Retinal pigment epithelial cell (primary cell): Measurements from ENCODE around the gene SH3RF2.

ENCODE experiments used
- DNase-seq: peaks from one replicate; pipeline ENCODE4 v3.0.0-alpha.2; 2010; ENCODE audit warnings: low read depth
- H3K4me3 ChIP-seq: 2 replicates; pipeline ENCODE4 v1.5.1; 2011; ENCODE audit warnings: mild to moderate bottlenecking, low read length, control low read depth, moderate library complexity
- TF ChIP-seq, protein P1 (sequence below): conservative IDR thresholded peaks from 2 replicates; pipeline ENCODE4 v1.5.1; 2011; ENCODE audit warnings: low read depth, low read length, control low read depth, inconsistent platforms

SH3RF2 gene

DNA sequence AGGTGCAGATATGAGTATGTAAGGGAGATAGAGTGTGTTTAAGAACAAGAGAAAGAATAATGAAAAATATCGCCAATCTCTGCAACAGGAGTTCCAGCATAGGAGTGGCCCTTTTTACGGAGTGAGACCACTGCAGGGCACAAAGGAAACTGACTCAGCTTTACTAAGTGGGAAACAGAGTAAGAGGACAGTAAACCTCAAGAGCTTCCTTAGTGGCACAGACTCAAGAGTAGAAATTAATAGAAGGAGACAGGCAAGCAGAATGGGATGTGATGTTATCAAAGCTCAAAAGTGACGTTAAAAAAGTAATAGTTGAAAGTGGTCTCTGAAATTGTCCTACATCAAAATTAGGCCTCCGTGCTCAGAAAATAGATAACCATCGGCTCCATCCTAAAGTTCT, 2.1 kb upstream of the SH3RF2 start:
- no peak overlapping the region for H3K4me3 ChIP-seq
- TF ChIP-seq, protein P1, sequence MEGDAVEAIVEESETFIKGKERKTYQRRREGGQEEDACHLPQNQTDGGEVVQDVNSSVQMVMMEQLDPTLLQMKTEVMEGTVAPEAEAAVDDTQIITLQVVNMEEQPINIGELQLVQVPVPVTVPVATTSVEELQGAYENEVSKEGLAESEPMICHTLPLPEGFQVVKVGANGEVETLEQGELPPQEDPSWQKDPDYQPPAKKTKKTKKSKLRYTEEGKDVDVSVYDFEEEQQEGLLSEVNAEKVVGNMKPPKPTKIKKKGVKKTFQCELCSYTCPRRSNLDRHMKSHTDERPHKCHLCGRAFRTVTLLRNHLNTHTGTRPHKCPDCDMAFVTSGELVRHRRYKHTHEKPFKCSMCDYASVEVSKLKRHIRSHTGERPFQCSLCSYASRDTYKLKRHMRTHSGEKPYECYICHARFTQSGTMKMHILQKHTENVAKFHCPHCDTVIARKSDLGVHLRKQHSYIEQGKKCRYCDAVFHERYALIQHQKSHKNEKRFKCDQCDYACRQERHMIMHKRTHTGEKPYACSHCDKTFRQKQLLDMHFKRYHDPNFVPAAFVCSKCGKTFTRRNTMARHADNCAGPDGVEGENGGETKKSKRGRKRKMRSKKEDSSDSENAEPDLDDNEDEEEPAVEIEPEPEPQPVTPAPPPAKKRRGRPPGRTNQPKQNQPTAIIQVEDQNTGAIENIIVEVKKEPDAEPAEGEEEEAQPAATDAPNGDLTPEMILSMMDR: no peak
- no peak for DNase-seq

DNA sequence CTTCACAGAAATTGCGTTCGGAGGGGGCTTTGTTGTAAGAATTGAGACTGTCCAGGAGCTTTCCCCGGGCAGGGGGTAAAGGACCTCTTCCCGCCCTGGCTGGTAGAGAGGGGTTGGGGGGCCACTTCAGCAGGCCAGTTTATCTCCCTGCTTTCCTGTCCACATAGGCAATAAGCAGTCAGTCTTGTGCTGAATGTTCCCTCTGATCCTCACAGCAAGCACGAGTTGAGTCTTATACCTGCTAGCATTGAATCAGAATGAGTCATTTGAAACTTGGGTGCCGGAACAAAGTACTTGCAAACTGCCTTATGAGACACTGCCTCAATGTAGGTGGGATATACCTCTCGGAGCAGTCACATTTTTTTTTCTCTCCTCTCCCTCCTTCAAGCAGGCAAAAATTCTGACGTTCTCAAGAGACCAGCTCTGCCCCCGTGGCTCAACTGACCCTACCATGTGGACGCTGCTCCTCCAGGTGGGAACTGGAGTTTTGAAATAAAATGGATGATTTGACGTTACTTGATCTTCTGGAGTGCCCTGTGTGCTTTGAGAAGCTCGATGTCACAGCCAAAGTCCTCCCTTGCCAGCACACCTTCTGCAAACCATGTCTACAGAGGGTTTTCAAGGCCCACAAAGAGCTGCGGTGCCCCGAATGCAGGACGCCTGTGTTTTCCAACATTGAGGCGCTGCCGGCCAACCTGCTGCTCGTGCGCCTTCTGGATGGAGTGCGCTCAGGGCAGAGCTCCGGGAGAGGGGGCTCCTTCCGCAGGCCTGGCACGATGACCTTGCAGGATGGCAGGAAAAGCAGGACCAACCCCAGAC, 1.3 kb downstream of the SH3RF2 start:
- peak; percentile 88 for DNase-seq
- H3K4me3 ChIP-seq: peak overlapping the region; percentile 71
- TF ChIP-seq, protein P1: no peak

DNA sequence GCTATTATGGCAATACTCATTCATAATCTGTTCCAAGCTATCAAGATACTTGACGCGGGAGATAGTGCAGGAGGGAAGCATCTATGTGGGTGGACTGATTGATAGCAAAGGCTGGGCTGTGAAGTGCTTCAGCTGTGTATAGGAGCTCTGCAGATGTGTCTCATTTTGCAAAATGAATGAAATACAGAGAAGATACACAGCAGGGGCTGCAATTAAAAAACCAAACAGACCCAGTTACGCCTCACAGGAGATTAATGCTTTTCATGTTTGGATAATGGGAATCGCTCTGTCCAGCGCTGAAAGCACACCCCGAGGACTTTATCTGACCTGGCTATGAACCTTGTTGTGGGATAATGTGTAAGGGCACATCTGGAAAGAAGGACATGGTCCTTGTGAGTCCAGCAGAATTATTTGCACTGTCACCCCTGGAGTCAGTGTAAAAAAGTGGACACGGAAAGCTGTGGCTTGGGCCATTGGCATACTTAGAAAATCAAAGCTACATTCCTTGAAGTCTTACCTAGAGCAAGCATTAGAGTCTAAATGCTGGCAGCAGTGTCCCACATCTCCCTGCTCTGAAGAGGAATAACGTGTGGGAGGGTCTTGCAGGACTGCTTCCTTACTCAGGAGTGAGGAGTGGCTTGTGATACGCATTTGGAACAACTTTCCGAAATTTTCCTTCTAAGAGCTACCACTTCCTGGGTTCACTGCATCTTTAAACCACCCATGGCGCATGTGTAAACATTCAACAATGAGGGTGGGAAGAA, 2.6 kb downstream of the SH3RF2 start:
- TF ChIP-seq, protein P1: no peak
- DNase-seq: no peak
- H3K4me3 ChIP-seq: peak overlapping the region; percentile 71

DNA sequence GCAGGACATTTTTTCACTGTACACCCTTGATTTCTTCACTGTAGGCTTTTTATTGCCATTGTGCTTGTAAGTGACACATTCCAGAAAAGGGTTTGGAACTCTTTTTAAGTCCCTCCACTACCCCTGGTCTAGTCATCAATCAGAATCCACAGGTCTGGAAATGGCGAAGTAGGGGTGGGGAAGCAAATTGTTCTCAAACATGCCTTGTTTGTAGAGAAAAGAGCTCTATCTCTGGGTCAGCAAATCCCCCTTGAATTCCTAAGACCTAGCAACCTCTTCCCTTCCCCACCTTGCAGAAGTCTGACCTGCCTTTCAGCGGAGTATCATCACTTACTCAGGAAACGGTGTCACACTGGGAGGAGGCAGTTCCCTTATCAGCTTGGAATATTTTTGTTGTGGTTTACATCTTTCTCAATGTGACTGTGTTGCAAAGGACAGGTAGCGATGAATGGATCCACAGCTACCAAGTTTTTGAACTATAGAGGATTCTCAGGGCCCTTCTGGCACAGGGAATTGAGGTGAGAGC, 3.2 kb downstream of the SH3RF2 start:
- DNase-seq: no peak
- TF ChIP-seq, protein P1: no peak
- peak overlapping the region; percentile 71 for H3K4me3 ChIP-seq

DNA sequence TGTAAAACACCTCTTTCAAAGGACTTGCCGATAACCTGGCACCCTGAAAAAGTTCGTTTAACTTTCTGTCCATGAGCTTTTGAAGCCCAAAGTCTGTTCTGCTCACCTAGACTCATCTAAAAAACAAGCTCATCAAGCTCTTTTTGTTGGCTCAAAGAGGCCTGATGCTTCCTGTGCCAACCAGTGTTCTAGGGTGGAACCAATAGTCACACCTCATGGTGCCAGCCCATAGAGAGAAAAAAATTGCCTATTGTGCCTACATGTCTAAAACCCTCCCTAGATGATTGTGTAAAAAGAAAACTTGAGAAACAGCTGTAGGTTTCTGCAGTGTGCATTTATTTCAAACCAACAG, 4.7 kb downstream of the SH3RF2 start:
- TF ChIP-seq, protein P1: no peak
- DNase-seq: no peak
- no peak overlapping the region for H3K4me3 ChIP-seq

DNA sequence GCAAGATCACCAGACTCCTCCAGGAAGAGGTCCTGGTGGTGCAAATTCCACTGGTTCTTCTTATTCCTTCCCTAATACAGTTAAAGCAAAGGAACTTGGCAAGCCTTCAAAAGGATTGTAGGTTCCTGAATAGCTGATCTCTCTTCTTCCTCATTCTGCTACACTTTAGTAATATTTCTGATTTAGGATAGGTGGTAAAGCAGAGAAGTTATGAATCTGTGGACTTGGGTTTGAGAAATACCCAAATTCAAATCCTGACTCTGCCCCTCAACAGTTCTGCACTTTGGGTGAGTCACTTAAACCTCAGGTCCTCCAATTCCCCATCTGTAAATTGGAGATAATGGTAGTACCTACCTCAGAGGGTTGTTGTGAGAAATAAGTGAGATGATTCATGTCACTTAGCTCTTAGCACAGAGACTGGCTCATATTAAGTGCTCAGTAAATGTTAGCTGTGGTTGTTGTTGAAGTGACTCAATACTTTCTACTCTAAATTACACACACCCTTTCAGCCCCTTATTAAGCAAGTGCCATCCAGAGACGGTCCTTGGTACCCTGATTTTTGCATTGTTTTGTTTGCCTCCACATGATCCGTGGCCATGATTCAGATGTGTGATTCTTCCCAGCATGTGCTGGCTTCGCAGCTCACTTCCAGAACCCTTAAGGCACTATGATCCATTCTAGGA, 5.2 kb downstream of the SH3RF2 start:
- no peak overlapping the region for H3K4me3 ChIP-seq
- no peak for DNase-seq
- TF ChIP-seq, protein P1: no peak
